Non-pigmented ciliary epithelial cell (primary cell): ENCODE results near the gene ZNF441.
"Not testable (repeated sequence)": the region's sequence is repeated elsewhere in the genome, so short reads cannot be mapped to it uniquely, and the experiment has no call there.

Experiments
- DNase-seq: peaks from one replicate; pipeline ENCODE4 v3.0.0-alpha.2; 2010; ENCODE audit warnings: low read depth

Gene ZNF441

GRCh38 chr19:11780431-11781020, 13.7 kb downstream of the ZNF441 start:
- no peak for DNase-seq

- no peak for DNase-seq
Measured at GRCh38 chr19:11781295-11782057, 14.7 kb downstream of the ZNF441 start.

- DNase-seq = no peak
Measured at GRCh38 chr19:11783767-11784166, 17.0 kb downstream of the ZNF441 start.

- DNase-seq = no peak
Measured at GRCh38 chr19:11784356-11784755, 17.6 kb downstream of the ZNF441 start.

- DNase-seq = no peak
Measured at GRCh38 chr19:11787536-11787935, 20.7 kb downstream of the ZNF441 start.

GRCh38 chr19:11792942-11793341, 26.1 kb downstream of the ZNF441 start:
- DNase-seq = no peak

- peak; percentile 28 for DNase-seq
Measured at GRCh38 chr19:11797491-11797890, 30.7 kb downstream of the ZNF441 start.

GRCh38 chr19:11798391-11799330, 31.9 kb downstream of the ZNF441 start, which contains the start of gene ZNF491:
Gene ZNF491 (plus strand): TSS chr19:11798523. CDS start chr19:11805954, 7,431 bp downstream.
- peak; percentile 63 for DNase-seq

- no peak for DNase-seq
Measured at GRCh38 chr19:11806354-11807098, 39.7 kb downstream of the ZNF441 start.

GRCh38 chr19:11807099-11807380, 40.2 kb downstream of the ZNF441 start:
- no peak for DNase-seq

- DNase-seq = no peak
Measured at GRCh38 chr19:11813703-11814028, 46.9 kb downstream of the ZNF441 start.

- peak; percentile 78 for DNase-seq
Measured at GRCh38 chr19:11814029-11814699, 47.4 kb downstream of the ZNF441 start, which contains the start of gene ZNF440. Gene ZNF440 (plus strand): TSS chr19:11814273. CDS start chr19:11814448, 175 bp downstream.

- DNase-seq = no peak
Measured at GRCh38 chr19:11814700-11815035, 47.9 kb downstream of the ZNF441 start.

- DNase-seq = no peak
Measured at GRCh38 chr19:11821474-11822109, 54.8 kb downstream of the ZNF441 start.

GRCh38 chr19:11828957-11829876, 62.4 kb downstream of the ZNF441 start:
- DNase-seq = not testable (repeated sequence)

GRCh38 chr19:11832253-11832912, 65.6 kb downstream of the ZNF441 start:
- DNase-seq = no peak

- no peak for DNase-seq
Measured at GRCh38 chr19:11833541-11833940, 66.7 kb downstream of the ZNF441 start.
